ENCODE measurements around the gene DPYSL3.
"Not testable (repeated sequence)": the region's sequence is repeated elsewhere in the genome, so short reads cannot be mapped to it uniquely, and the experiment has no call there.

DPYSL3 gene

GRCh38 chr5:147509710-147510651 is at the start of gene DPYSL3:
TSS of gene DPYSL3 (minus strand) at chr5:147510068. CDS start at chr5:147509858, 210 bp downstream.
- DNase-seq (ENCODE audit: low read depth in 1 of 2, low spot score in 1 of 2): no peak

- DNase-seq (ENCODE audit: low read depth in 1 of 2, low spot score in 1 of 2): no peak
Observed at GRCh38 chr5:147558826-147559225, 49.0 kb upstream of the DPYSL3 start.

- DNase-seq (ENCODE audit: low read depth in 1 of 2, low spot score in 1 of 2): no peak
Observed at GRCh38 chr5:147557876-147558745, 48.2 kb upstream of the DPYSL3 start.

GRCh38 chr5:147555176-147555575 is 45.3 kb upstream of the DPYSL3 start:
- DNase-seq (ENCODE audit: low read depth in 1 of 2, low spot score in 1 of 2): no peak

- no peak for DNase-seq (ENCODE audit: low read depth in 1 of 2, low spot score in 1 of 2)
Observed at GRCh38 chr5:147554261-147554817, 44.5 kb upstream of the DPYSL3 start.

- not testable (repeated sequence) for DNase-seq (ENCODE audit: low read depth in 1 of 2, low spot score in 1 of 2)
Observed at GRCh38 chr5:147553817-147554216, 43.9 kb upstream of the DPYSL3 start.

GRCh38 chr5:147552897-147553296 is 43.0 kb upstream of the DPYSL3 start:
- DNase-seq (ENCODE audit: low read depth in 1 of 2, low spot score in 1 of 2): no peak

- DNase-seq (ENCODE audit: low read depth in 1 of 2, low spot score in 1 of 2): no peak
Observed at GRCh38 chr5:147551677-147552076, 41.8 kb upstream of the DPYSL3 start.

- DNase-seq (ENCODE audit: low read depth in 1 of 2, low spot score in 1 of 2): no peak
Observed at GRCh38 chr5:147547730-147548129, 37.9 kb upstream of the DPYSL3 start.

- DNase-seq (ENCODE audit: low read depth in 1 of 2, low spot score in 1 of 2): no peak
Observed at GRCh38 chr5:147544556-147544955, 34.7 kb upstream of the DPYSL3 start.

- DNase-seq (ENCODE audit: low read depth in 1 of 2, low spot score in 1 of 2): no peak
Observed at GRCh38 chr5:147539053-147539452, 29.2 kb upstream of the DPYSL3 start.

- no peak for DNase-seq (ENCODE audit: low read depth in 1 of 2, low spot score in 1 of 2)
Observed at GRCh38 chr5:147538236-147538635, 28.4 kb upstream of the DPYSL3 start.

GRCh38 chr5:147534172-147534951 is 24.5 kb upstream of the DPYSL3 start:
- DNase-seq (ENCODE audit: low read depth in 1 of 2, low spot score in 1 of 2): no peak

GRCh38 chr5:147532156-147532555 is 22.3 kb upstream of the DPYSL3 start:
- no peak for DNase-seq (ENCODE audit: low read depth in 1 of 2, low spot score in 1 of 2)

GRCh38 chr5:147530530-147531389 is 20.9 kb upstream of the DPYSL3 start:
- no peak for DNase-seq (ENCODE audit: low read depth in 1 of 2, low spot score in 1 of 2)

- no peak for DNase-seq (ENCODE audit: low read depth in 1 of 2, low spot score in 1 of 2)
Observed at GRCh38 chr5:147523069-147523468, 13.2 kb upstream of the DPYSL3 start.

GRCh38 chr5:147522435-147522834 is 12.6 kb upstream of the DPYSL3 start:
- no peak for DNase-seq (ENCODE audit: low read depth in 1 of 2, low spot score in 1 of 2)

- DNase-seq (ENCODE audit: low read depth in 1 of 2, low spot score in 1 of 2): no peak
Observed at GRCh38 chr5:147520450-147520849, 10.6 kb upstream of the DPYSL3 start.

- DNase-seq (ENCODE audit: low read depth in 1 of 2, low spot score in 1 of 2): no peak
Observed at GRCh38 chr5:147519380-147519779, 9.5 kb upstream of the DPYSL3 start.

GRCh38 chr5:147517383-147517782 is 7.5 kb upstream of the DPYSL3 start:
- DNase-seq (ENCODE audit: low read depth in 1 of 2, low spot score in 1 of 2): no peak
